Stimulated activated CD8-positive, alpha-beta memory T cell treated with anti-CD3 and anti-CD28 coated beads, Interleukin-2, amount 100 ng/mL, for 48 hours (primary cell): ENCODE measurements around the gene AKIP1.
"Not testable (repeated sequence)": the region's sequence is repeated elsewhere in the genome, so short reads cannot be mapped to it uniquely, and the experiment has no call there.

Source experiments
- DNase-seq, 2 donors: peaks; one replicate each; pipeline ENCODE4 v3.0.0-alpha.2; 2020; ENCODE audit warnings: low read depth in 2 of 2

Gene AKIP1, protein sequence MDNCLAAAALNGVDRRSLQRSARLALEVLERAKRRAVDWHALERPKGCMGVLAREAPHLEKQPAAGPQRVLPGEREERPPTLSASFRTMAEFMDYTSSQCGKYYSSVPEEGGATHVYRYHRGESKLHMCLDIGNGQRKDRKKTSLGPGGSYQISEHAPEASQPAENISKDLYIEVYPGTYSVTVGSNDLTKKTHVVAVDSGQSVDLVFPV

DNA sequence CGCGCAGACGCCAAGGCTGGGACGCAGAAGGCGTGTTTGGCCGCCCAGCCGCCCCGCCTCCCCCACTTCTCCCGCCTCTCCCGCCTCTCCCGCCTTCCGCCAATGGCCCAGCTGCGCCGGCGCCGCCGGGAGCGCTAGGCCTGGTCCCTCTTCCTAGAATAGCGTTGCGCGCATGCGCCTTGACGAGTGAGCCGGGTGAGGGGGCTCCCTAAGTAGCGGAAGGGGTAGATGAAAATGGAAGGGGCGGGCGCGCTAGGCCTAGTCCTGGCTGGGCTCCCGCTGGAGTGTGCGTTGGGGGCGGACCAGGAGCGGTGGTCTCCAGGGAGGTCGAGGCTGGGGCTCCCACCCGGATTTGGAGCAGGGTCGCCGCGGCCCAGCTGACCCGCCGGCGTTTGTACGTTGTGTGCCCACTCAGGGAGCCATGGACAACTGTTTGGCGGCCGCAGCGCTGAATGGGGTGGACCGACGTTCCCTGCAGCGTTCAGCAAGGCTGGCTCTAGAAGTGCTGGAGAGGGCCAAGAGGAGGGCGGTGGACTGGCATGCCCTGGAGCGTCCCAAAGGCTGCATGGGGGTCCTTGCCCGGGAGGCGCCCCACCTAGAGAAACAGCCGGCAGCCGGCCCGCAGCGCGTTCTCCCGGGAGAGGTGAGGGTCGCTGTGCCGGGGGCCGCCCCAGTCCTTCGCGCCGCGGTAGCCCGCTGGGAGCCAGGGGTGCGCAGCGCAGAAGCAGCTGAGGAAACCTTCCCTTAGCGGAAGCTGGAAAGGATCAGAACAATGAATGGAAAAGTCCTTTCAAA is at the start of gene AKIP1:
AKIP1 (plus strand) TSS at position 161 of the 795 bp plus-strand sequence; CDS start at position 422, 261 bp downstream.
- peak; percentile 88 to 90 for DNase-seq

DNA sequence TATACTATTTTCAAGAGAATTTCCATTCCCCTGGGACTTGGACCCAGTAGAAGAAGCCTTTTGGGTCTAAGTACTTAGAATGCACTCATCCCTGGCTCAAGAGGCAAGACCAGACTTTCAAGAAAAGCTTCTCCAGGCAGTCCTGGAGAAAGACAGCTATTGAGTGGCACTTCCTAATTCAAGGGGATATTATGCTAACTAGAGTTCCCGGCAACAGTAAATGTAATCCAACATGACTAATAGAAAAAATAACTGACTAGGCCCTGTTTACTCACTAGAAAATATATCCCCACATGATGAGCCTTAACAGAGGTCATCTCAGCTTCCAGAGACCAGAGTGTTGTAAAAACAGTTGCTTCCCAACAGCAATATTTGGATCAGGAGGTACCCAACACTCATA is 47.2 kb upstream of the AKIP1 start:
- no peak for DNase-seq

DNA sequence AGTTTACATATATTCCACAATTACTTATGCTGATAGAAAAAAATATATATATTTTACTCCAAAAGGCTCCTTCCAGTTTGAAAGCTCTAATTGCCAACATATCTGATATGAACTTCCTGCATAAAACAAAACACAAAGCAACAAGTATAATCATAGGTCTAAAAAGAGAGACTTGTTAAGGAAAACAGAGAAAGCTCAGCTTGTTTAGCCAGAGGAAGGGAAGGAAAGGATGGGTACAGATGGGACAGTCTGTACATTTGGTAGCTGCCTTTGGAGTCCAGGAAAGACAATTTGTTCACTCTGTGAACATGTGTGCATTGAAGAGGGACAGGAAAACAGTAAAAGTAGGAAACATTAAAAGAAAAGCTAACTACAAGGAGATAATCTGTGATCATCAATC is 45.7 kb upstream of the AKIP1 start:
- no peak for DNase-seq

DNA sequence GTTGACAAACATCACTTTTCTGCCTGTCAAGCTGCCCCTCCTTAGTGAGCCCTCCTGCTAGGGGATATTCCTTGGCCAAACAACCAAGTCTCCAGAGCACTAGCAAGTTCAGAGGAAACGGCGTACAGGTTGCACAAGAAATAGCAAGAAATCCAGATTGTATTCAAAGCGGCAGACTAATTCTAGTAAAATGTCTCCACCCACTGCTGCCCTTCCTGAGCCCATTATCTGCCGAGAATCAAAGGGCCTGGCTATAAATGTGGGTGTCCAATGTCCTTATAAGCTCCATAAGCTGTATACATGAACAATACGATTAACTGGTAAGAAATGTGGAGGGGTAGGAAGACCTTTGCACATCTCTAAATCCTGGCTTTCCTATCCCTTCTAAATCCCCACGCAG is 44.0 kb upstream of the AKIP1 start:
- DNase-seq = no peak

DNA sequence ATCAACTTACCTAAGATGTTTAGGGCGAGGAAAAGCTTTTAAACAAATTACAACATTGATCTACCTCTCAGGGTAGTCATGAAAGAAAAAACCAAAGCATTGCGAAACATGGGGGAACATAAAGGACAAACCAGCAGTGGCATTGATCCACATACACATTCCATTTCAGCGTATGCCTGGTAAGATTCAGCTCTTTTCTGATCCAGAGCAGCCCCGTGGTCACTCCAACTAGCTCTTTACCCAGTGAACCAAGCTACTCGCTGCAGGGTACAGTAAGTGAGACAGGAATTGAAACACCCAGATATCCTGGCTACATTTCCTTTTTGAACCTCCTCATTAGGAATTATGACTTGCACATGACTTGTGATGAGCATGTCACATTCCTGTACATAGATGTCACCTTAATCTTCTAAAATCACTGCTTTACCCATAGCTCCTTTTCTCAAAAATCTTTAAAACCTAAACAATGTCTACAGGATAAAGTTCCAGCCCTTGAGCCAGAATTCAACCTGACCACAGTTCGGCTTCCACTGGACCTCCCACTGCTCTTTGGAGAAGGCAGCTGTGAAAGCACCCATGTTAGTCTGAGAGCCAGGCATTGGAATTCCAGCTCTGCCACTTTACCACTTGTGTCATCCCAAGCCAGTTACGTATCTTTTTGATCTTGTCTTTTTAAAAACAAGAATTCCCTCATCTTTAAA is 42.9 kb upstream of the AKIP1 start:
- no peak for DNase-seq

DNA sequence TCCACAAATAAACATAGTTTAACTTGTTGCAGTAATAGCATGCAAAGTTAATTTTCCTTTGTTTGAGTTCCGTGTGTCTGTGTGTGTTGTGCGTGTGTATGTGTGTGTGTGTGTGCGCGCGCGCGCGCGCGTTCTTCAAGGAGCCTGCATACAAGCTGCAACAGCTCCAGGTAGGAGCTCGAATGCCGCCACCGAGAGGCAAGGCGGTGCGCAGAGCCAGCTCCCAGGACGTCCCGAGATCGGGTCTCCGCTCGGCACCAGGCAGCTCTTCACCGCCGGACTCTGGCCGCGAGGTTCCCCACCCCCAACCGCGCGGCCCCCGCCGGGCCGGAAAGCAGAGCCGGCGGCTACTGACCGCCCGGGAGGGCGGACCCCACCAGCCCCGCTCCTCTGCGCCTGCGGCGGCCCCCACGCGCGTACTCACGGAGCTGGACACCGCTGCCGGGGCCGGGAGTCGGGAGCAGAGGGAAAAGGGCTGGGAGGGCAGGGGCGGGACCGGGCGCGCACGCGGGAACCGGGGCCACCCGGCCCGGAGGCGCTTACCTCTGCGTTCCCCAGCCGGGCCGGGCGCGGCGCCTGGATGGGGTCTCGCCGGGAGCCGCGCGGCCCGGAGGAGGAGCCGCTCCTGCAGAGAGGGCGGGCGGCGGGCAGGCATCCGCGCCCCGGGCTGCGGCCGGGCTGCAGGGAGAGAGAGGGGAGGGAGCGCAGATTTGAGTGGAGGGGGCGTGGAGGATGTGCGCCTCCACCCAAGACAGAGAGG is 40.4 kb upstream of the AKIP1 start:
- no peak for DNase-seq

DNA sequence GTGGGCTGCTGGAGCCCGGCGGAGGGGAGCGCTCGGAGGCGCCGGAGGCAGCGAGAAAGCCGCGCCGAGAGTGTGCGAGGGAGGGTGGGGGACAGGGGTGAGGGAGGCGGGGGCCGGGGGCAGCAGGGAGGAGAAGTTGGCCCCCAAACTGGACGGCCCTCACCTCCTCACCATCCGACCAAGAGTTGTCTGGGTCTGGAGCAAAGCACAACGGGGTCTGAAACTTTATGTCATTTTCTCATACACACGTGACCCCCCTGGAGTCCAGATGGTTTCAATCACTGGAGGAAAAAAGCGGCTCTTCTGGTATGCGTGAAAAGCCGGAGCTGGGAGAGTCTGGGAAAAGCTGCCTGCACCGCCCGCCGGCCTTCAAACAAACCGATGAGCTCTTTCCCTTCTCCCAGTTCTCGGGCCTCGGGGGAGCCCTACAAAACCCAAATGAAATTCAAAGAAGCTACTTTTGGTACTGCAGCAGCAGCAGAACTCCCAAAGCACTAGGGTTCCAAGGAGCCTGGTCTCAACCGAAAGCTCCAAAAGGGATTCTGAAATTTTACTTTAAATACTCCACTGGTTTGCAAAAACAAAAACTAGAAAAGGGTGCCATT is 39.7 kb upstream of the AKIP1 start:
- DNase-seq = no peak

DNA sequence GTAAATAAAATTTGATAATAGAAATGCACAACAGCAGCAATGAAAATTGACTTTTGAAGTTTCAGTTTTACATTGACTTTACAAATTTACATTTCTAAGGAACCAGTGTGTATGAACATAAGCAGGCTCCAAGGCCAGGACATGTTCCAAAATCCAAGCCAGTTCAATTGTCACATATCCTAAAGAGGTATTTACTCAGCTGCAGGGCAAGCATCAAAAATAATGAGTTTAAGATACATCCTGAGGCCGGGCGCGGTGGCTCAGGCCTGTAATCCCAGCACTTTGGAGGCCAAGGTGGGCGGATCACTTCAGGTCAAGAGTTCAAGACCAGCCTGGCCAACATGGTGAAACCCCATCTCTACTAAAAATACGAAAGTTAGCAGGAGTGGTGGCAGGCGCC is 39.0 kb upstream of the AKIP1 start:
- DNase-seq = no peak

DNA sequence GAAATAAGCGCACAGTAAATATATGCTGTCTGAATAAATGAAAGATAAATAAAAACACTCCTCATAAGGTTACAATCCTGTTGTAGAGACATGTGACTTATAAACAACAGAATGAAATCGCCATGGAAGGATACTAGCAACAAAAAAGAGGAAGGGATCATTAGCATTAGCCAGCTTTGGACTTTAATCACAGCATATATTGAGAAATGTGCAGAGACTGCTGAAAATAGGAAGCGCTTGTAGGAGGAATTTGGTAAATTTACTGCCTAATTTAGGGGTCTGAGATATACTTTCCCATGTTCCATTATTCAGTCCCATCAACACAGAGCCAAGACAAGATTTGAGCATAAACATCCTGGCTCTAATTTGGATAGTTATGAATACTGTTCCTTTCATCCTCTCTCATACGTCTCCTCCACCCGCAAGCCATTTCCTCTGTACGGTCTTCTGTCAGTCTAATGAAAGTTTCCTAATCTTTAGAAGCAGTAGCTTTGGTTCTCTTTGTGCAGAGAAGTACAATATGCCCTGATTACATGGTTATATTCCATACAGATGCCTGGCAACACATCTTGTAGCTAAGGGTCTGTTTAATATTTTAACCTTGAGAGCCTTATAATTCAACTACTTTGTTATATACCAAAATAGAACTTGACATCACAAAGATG is 37.1 kb upstream of the AKIP1 start:
- DNase-seq = no peak

DNA sequence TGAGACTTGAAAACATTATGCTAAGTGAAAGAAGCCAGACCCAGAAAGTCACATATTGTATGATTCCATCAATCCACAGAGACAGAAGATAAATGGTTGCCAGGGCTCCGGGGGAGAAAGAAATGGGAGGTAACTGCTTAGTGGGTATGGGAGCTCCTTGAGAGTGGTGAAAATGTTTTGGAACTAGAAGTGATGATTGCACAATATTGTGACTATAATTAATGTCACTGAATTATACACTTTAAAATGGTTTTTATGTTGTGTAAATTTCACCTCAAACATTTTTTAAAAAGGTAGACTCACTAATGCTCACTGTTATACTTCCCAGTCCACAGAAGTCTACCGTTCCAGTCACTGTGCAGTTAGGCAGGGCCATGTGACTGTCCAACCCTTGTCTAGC is 32.2 kb upstream of the AKIP1 start:
- no peak for DNase-seq

DNA sequence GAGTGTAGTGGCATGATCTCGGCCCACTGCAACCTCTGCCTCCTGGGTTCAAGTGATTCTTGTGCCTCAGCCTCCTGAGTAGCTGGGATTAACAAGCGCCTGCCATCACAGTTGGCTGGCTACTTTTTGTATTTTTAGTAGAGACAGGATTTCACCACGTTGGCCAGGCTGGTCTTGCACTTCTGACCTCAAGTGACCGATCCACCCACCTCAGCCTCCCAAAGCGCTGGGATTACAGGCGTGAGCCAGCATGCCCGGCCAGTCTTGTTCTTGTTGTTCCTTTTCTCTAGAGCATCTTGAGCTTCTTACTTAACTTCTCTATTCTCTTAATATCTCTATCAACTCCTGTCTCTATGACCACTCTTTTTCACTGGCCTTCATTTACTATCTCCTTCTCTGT is 29.4 kb upstream of the AKIP1 start:
- DNase-seq = not testable (repeated sequence)

DNA sequence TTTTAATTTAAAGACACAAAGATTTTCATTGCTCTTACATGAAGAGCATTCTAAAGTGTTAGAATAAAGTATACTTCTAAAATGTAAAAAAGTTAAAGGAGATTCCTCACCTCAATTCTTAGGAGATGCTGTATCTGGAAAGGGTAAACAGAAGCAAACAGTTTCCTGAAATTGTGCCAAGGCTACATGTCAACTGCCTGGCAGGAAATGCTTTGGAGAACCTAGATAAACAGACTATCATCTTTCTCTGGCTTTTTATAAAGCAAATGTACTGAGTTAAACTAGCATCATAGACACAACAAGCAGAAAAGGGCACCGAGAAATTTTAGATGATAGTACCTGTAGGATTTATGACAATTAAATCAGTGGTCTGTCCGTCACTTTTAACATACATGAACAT is 24.7 kb upstream of the AKIP1 start:
- no peak for DNase-seq

DNA sequence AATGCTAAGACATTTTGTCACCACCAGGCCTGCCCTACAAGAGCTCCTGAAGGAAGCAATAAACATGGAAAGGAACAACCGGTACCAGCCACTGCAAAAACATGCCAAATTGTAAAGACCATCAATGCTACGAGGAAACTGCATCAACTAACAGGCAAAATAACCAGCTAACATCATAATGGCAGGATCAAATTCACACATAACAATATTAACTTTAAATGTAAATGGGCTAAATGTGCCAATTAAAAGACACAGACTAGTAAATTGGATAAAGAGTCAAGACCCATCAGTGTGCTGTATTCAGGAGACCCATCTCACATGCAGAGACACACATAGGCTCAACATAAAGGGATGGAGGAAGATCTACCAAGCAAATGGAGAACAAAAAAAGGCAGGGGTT is 19.8 kb upstream of the AKIP1 start:
- DNase-seq = not testable (repeated sequence)

DNA sequence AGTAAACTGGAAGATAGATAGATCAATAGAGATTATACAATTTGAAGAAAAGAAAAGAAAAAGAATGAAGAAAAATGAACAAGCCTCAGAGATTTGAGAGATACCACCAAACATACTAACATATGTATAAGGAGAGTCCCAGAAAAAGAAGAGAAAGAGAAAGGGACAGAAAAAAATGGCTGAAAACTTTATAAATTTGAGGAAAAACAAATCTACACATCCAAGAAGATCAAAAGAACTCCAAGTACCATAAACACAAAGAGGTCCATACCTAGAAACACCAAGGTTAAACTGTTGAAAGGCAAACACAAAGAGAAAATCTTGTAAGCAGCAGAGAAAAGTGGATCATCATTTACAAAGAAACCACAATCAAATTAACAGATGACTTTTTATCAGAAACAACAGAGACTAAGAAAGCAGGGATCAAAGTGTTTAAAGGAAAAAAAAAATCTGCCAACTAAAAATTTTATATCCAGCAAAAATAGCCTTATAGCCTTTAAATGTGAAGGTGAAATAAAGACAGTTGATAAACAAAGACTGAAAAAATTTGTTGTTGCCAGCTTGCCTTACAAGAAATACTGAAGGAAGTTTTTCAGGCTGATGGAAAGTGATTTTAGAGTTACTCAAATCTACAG is 11.8 kb upstream of the AKIP1 start:
- DNase-seq = no peak

DNA sequence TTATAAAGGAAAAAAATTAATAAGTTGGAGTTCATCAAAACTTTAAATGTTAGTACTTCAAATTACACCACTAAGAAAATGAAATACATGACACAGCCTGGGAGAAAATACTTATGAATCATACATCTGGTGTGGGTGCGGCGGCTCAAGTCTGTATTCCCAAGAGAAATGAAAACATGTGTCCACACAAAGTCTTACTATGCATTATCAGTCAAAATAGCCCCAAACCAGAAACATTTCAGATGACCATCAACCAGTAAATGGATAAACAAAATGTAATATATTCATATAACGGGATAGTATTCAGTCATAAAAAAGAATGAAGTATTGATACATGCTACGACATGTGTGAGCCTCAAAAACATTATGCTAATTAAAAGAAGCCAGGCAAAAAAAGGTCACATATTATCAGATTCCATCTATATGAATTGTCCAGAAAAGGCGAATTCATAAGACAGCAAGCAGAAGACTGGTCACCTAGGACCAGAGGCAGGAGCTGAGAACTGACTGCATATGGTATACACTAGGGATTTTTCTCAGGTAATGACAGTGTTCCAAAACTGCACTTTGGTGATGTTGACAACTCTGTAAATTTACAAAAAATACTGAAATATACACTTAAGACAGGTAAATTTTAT is 5.3 kb upstream of the AKIP1 start:
- DNase-seq = no peak

DNA sequence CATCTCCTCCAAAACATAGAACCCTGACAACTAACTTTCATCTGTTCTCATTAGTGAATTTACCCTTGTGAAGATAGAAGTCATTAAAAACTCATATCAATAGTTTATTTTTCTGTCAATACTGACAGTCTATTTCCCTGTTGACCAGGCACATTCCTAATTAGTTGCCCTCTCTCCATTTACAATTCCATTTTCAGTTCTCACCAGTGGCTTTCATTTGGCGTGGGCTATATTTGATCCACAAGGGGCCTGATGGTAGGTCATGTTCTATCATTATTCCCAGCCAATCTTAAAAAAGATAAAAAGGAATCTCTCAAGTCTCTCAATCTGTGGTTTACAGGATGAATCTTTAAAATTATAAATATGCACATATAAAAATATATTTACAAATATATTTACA is 3.9 kb upstream of the AKIP1 start:
- DNase-seq = no peak

DNA sequence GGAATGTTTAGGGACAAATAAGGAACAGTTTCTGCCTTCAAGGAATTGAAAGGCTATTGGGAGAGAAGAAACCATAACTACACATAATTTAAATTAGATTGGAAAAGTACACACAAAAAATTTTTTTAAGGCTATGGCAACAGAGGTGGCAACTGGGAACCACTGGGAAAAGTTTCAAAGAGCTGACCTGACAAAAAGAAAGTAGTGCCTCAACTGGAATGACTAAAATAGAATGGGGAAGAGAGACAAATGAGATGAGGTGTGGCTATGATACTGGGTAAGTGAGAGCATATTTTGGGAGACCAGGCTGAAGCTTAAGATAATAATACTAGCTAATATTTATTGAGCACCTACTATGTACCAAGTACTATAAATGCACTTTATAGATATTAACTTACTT is 2.9 kb upstream of the AKIP1 start:
- DNase-seq = no peak

DNA sequence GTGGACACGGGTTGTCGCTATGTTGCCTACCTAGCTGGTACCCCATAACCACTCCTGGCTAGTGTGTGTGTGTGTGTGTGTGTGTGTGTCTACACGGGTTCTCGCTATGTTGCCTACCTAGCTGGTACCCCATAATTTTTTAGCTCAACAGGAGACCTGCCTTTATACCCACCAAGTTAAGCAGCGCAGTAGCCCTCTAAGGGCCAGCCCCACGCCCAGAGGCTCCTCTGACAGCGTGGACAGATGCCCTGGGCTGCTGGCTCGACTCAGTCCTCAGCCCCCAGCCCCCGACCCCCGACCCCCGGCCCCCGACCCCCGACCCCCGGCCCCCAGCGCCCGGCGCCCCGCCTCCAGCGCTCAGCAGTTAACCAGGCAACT is 351 bp upstream of the AKIP1 start:
- DNase-seq = no peak

DNA sequence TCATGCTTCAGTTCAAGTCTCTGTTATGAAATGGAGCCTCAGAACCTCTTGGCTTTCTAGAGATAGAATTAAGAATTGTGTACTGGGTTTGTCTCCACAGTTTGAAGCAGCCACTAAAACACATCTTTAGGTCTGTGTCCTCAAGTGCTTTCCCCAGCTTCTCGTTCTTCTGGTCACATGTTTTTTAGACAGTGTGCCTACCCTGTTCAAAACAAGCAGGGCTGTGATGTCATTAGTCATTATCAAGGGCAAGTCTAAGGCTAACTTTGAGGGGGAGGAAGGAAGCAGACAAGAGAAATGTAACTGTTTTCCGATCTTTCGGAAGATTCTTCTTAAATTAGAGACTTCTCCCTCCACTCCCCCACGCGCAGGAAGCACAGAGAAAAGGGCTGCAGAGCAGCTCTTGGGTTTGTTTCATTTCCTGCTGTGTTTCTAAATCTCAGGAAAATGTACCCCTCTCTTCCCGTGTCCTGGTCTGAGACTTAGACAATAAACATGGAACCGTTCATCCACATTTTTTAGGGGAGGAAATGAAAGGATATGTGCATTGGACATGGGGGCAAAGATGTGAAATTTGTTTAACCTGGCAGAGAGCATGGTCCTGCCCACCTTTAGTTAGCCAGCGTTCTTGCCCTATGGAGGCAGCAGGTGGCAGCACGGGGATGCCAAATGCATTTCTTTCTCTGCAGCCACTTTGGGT is 3.1 kb downstream of the AKIP1 start:
- no peak for DNase-seq

DNA sequence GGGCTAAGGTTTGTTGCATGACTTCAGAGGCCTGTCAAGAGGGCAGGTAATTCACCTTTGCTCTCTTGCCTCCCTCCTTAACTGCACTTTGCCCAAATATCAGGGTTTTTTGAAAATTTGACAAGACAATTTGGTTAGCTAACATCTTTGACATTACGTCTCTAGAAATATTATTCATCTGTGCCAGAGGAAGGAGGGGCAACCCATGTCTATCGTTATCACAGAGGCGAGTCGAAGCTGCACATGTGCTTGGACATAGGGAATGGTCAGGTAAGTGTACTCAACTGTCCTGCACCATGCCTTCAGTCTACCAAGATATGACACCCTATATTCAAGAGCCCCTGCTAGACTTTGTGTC is 3.7 kb downstream of the AKIP1 start:
- no peak for DNase-seq
